ENCODE measurements around the gene FBXL17. TPM values are rescaled to one million over a fixed set of nuclear protein-coding genes. Genes with fewer than 3 reads are reported as not detected.

Gene FBXL17
- total RNA-seq, 1 donor from 2014 or later, result 4.2 TPM

- no peak for TF ChIP-seq CTCF (conservative IDR thresholded peaks at IDR 0.05; ENCODE audit: low read depth, low read length)
- H3K4me3 ChIP-seq (ENCODE audit: low read depth, low read length), result no peak overlapping the region
- DNase-seq (ENCODE audit: low read depth), result no peak
These were observed 303.6 kb downstream of the FBXL17 start for GRCh38 chr5:108078345-108078744.

- no peak for TF ChIP-seq CTCF (conservative IDR thresholded peaks at IDR 0.05; ENCODE audit: low read depth, low read length)
- H3K4me3 ChIP-seq (ENCODE audit: low read depth, low read length), result no peak overlapping the region
- no peak for DNase-seq (ENCODE audit: low read depth)
These were observed 307.3 kb downstream of the FBXL17 start for GRCh38 chr5:108074626-108075025.

DNA sequence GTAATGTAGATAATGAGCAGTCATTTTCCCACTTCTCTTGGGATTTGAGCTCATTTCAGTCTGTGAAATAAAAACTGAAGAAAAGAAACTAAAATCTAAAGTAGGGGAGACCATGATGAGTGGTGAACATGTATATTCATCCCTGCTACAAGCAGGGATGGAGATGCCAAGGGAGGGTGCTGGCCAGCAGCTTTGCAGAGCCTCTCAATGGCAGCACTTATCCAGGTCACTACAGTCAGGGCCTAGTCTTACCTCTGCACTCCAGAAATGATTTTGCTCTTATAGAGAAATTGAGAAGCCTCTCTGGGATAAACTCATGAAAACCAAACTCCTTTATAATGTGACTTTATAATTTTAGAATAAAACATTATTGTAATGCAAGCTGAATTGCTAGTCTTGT, 317.6 kb downstream of the FBXL17 start:
- DNase-seq (ENCODE audit: low read depth), result no peak
- no peak overlapping the region for H3K4me3 ChIP-seq (ENCODE audit: low read depth, low read length)
- no peak for TF ChIP-seq CTCF (conservative IDR thresholded peaks at IDR 0.05; ENCODE audit: low read depth, low read length)

GRCh38 chr5:108061941-108062340, 320.0 kb downstream of the FBXL17 start:
- no peak overlapping the region for H3K4me3 ChIP-seq (ENCODE audit: low read depth, low read length)
- TF ChIP-seq CTCF (conservative IDR thresholded peaks at IDR 0.05; ENCODE audit: low read depth, low read length), result no peak
- no peak for DNase-seq (ENCODE audit: low read depth)

- DNase-seq (ENCODE audit: low read depth), result no peak
- no peak overlapping the region for H3K4me3 ChIP-seq (ENCODE audit: low read depth, low read length)
- TF ChIP-seq CTCF (conservative IDR thresholded peaks at IDR 0.05; ENCODE audit: low read depth, low read length), result no peak
These were observed 321.6 kb downstream of the FBXL17 start for GRCh38 chr5:108060340-108060739.

DNA sequence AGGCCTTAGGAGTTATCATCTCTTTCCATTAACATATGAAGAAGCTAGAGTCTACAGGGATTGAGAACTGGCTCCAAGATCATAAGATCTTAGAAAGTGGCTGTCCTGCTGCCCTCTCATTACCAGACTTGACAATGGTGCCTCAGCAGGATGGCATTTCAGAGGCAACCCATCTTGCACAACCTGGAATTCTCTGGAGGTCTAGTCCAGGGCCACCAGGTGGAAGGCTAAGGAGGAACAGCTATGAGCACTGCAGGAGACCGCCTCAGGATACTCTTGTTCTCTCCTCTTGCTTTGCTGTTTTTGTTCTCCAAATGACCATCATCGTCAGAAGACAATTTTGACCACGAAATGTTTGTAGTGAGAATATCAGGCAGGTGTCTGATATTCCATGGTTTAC, 322.6 kb downstream of the FBXL17 start:
- DNase-seq (ENCODE audit: low read depth), result no peak
- no peak overlapping the region for H3K4me3 ChIP-seq (ENCODE audit: low read depth, low read length)
- no peak for TF ChIP-seq CTCF (conservative IDR thresholded peaks at IDR 0.05; ENCODE audit: low read depth, low read length)

- DNase-seq (ENCODE audit: low read depth), result no peak
- TF ChIP-seq CTCF (conservative IDR thresholded peaks at IDR 0.05; ENCODE audit: low read depth, low read length), result no peak
- H3K4me3 ChIP-seq (ENCODE audit: low read depth, low read length), result no peak overlapping the region
These were observed 327.5 kb downstream of the FBXL17 start for GRCh38 chr5:108054349-108054748.

All from epithelial cell of proximal tubule (primary cell).